ENCODE measurements around the gene SPRR5. TPM values are rescaled to one million over a fixed set of nuclear protein-coding genes. Genes with fewer than 3 reads are reported as not detected.

SPRR5 gene
- total RNA-seq, 1 donor from 2014 or later = not detected

DNA sequence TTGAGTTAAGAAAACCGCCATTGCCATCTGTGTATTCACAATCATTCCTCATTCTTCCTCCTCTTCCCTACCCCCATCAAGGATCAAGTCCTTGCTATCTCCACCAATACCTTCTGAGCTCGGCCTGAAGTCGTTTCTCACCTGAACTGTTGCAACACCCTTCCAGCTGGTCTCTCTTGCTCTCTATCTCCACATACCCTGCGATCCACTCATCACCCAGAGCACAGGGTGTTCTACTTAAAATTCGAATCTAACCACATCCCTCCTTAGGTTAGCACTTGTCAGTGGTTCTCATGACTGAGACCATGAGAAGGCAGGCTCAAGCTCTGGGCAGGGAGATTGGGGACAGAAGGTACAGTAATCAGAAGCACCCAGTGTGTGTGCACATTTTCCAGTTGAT, 34.1 kb upstream of the SPRR5 start:
- Histone ChIP-seq H3K4me1 (no peaks in the 10 kb centered on the region), H3K27ac (no peak overlapping the region), H3K9me3 (no peaks in the 10 kb centered on the region), H3K36me3 (no peaks in the 10 kb centered on the region), H3K4me3 (no peak overlapping the region), H3K27me3 (peaks cover 3% of the 10 kb centered on the region)
- intact Hi-C loops (cut with DNase I) = no loop called here
- TF ChIP-seq, protein P1, sequence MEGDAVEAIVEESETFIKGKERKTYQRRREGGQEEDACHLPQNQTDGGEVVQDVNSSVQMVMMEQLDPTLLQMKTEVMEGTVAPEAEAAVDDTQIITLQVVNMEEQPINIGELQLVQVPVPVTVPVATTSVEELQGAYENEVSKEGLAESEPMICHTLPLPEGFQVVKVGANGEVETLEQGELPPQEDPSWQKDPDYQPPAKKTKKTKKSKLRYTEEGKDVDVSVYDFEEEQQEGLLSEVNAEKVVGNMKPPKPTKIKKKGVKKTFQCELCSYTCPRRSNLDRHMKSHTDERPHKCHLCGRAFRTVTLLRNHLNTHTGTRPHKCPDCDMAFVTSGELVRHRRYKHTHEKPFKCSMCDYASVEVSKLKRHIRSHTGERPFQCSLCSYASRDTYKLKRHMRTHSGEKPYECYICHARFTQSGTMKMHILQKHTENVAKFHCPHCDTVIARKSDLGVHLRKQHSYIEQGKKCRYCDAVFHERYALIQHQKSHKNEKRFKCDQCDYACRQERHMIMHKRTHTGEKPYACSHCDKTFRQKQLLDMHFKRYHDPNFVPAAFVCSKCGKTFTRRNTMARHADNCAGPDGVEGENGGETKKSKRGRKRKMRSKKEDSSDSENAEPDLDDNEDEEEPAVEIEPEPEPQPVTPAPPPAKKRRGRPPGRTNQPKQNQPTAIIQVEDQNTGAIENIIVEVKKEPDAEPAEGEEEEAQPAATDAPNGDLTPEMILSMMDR (IDR thresholded peaks at IDR 0.05) = no peak
- no peak for DNase-seq (ENCODE audit: low spot score in 2 of 2)

GRCh38 chr1:152917794-152918193, 29.2 kb upstream of the SPRR5 start:
- H3K36me3 ChIP-seq = no peaks in the 10 kb centered on the region
- no peak overlapping the region for H3K4me3 ChIP-seq
- H3K4me1 ChIP-seq = no peaks in the 10 kb centered on the region
- TF ChIP-seq, protein P1 (IDR thresholded peaks at IDR 0.05) = no peak
- no peak for DNase-seq (ENCODE audit: low spot score in 2 of 2)
- intact Hi-C loops (cut with DNase I) = no loop called here
- no peaks in the 10 kb centered on the region for H3K9me3 ChIP-seq
- H3K27ac ChIP-seq = no peak overlapping the region
- no peaks in the 10 kb centered on the region for H3K27me3 ChIP-seq

DNA sequence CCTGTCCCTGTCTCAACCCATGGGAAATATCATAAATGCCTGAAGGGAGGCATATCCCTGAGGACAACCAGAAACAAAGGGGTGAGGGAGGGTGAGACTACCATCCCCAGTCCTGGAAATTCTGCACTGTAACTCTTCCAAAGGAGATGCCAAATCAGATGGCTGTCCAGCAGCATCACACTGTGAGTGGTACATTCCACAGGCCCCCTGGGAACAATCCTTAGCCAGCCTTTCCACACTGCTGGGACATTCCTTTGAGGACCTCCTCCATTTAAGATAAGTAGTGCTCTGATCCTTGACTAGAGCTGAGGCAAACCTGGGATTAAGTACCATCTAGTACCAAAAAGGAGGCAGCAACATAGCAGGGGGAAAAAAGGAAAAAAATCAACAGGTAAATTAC, 27.9 kb upstream of the SPRR5 start:
- no peaks in the 10 kb centered on the region for H3K36me3 ChIP-seq
- no peaks in the 10 kb centered on the region for H3K27me3 ChIP-seq
- H3K4me3 ChIP-seq = no peak overlapping the region
- no peaks in the 10 kb centered on the region for H3K4me1 ChIP-seq
- no peak for DNase-seq (ENCODE audit: low spot score in 2 of 2)
- H3K9me3 ChIP-seq = no peaks in the 10 kb centered on the region
- TF ChIP-seq, protein P1 (IDR thresholded peaks at IDR 0.05) = no peak
- no peak overlapping the region for H3K27ac ChIP-seq
- intact Hi-C loops (cut with DNase I) = no loop called here

DNA sequence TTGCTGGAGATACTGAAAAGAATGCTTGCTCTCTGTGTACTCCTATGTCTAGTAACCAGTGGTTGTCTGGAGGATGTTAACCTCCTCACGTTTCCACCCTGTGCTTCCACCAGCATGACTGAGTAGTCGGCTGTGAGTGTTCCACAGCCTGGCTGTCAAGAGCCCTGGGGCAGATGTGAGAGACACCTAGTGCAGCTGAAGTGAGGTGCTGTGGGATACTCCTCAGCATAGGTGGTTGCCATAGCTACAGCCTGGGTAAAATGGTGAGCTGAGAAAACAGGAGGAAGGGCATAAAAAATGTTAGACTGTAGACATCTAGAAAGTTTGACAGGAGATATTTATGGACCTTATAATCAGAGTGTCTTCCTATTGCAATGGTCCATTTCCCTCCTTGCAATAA, 22.8 kb upstream of the SPRR5 start:
- Histone ChIP-seq H3K4me1 (no peaks in the 10 kb centered on the region), H3K27me3 (no peaks in the 10 kb centered on the region), H3K36me3 (no peaks in the 10 kb centered on the region), H3K4me3 (no peak overlapping the region), H3K9me3 (no peaks in the 10 kb centered on the region), H3K27ac (no peak overlapping the region)
- TF ChIP-seq, protein P1 (IDR thresholded peaks at IDR 0.05) = no peak
- no peak for DNase-seq (ENCODE audit: low spot score in 2 of 2)
- intact Hi-C loops (cut with DNase I) = no loop called here

DNA sequence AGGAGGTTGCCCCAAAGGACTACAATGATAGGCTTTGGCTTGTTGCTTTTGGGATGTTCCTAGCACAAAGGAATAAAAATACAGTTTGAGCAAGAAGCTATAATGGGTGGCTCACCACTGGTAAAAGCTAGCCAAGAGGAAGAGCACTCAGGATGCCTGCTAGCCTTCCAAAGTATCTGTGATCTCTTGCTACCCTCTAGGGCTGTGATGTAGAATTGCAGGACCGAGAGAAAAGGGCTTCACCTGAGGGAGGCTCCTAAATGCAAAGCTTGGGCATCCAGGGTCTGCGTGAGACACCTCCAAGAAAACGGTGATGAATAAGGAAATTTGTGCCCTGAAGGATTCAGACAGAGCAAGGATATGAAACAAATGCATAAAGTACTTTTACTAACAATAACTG, 20.9 kb upstream of the SPRR5 start:
- no peak for DNase-seq (ENCODE audit: low spot score in 2 of 2)

More for the DNA sequence above, 20.9 kb upstream of the SPRR5 start:
- no peak overlapping the region for H3K4me3 ChIP-seq
- H3K4me1 ChIP-seq = no peaks in the 10 kb centered on the region
- no peaks in the 10 kb centered on the region for H3K27me3 ChIP-seq
- TF ChIP-seq, protein P1 (IDR thresholded peaks at IDR 0.05) = peak in 1 of 3 experiments; percentile 26
- intact Hi-C loops (cut with DNase I) = loop anchor here (2.0 kb wide), 1 partner anchor 55 kb away; no protein-coding TSS in a partner anchor
- H3K36me3 ChIP-seq = no peaks in the 10 kb centered on the region
- H3K27ac ChIP-seq = no peak overlapping the region
- no peaks in the 10 kb centered on the region for H3K9me3 ChIP-seq

Measured in ascending aorta (tissue), 2 donors.